ENCODE results near the gene FNBP1L.

- TF ChIP-seq EZH2 (optimal IDR thresholded peaks at IDR 0.05; ENCODE audit: low read depth, low read length) (no peak), CTCF (IDR thresholded peaks at IDR 0.05; ENCODE audit: low read length) (no peak), EZH2phosphoT487 (IDR thresholded peaks at IDR 0.05; ENCODE audit: low read length) (no peak)
Observed at GRCh38 chr1:93471284-93471683, 23.4 kb downstream of the FNBP1L start.

Measured in MM.1S (cell line).